Spinal cord (tissue), 10 donors: ENCODE measurements around the gene CUX1. TPM values are rescaled to one million over a fixed set of nuclear protein-coding genes. Genes with fewer than 3 reads are reported as not detected.

ENCODE experiments used
- DNase-seq, 6 donors: peaks; one replicate each; pipeline versions ENCODE4 v3.0.0 to v3.0.0-alpha.2; 2013 to 2015; ENCODE audit warnings: low spot score in 6 of 6, low read depth in 4 of 6
- H3K27ac ChIP-seq: one replicate; pipeline ENCODE4 v1.5.1; 2013; ENCODE audit warnings: low read depth, low read length, control low read depth
- H3K27me3 ChIP-seq: one replicate; pipeline ENCODE4 v1.6.1; 2013; ENCODE audit warnings: low read length; ENCODE audit not compliant: control insufficient read depth, insufficient read depth
- H3K36me3 ChIP-seq: one replicate; pipeline ENCODE4 v1.6.1; 2013; ENCODE audit warnings: low read length; ENCODE audit not compliant: control insufficient read depth, insufficient read depth
- H3K4me1 ChIP-seq: one replicate; pipeline ENCODE4 v1.6.1; 2013; ENCODE audit warnings: low read length; ENCODE audit not compliant: control insufficient read depth, insufficient read depth
- H3K4me3 ChIP-seq: one replicate; pipeline ENCODE4 v1.5.1; 2013; ENCODE audit warnings: low read depth, low read length, control low read depth
- H3K9me3 ChIP-seq: one replicate; pipeline ENCODE4 v1.6.1; 2013; ENCODE audit warnings: low read length; ENCODE audit not compliant: control insufficient read depth, insufficient read depth
- WGBS: methylation state at CpG from one replicate; pipeline ENCODE4 v1.1.5; 2013; ENCODE audit warnings: missing lambda C conversion rate; ENCODE audit not compliant: insufficient coverage; 5-methylcytosine and 5-hydroxymethylcytosine counted together
- polyA plus RNA-seq, 2 donors: library from polyadenylated mRNA; unstranded; fragments of 120-200 nt; gene quantifications; one replicate each; pipeline ENCODE4 v1.2.1, GENCODE V29; 2013; ENCODE audit not compliant: insufficient read length in 2 of 2
- total RNA-seq, 2 donors: library from RNA; depleted of rRNA in 1 of 2; stranded (reverse); fragments of 120-200 nt in 1 of 2; fragments of >200 nt in 1 of 2; gene quantifications; one replicate each; pipeline versions ENCODE4 v1.2.3 to v1.2.4, GENCODE V29; 2013 to 2014
- donor health status: healthy.

The CUX1 gene
- total and polyA plus RNA-seq, 4 donors: 45.1 to 111 (median 76.1) TPM

DNA sequence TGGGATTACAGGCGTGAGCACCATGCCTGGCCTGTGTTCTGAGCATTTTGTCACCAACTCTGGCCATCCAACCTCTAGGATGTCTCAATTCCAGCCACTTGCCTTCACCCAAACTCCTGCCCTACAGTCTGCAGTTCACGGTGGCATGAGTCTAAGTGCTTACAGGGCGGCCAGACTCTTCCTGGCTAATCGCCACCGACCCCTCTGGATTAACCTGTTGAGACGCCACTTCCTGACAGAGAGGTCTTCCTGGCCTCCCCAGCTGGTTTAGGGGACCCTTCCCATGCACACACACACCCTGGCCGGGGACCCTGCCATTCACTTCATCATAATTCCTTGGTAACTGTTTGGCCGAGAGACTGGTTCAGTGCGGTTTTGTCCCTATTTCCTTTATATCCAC is 257.7 kb downstream of the CUX1 start:
- H3K9me3 ChIP-seq: no peaks in the 10 kb centered on the region
- DNase-seq: no peak
- H3K27ac ChIP-seq: no peak overlapping the region
- H3K36me3 ChIP-seq: peaks cover 11% of the 10 kb centered on the region
- H3K4me3 ChIP-seq: no peak overlapping the region
- peaks cover 17% of the 10 kb centered on the region for H3K4me1 ChIP-seq
- 90% methylated on average over 7 of the region's 9 CpGs for WGBS
- no peaks in the 10 kb centered on the region for H3K27me3 ChIP-seq

DNA sequence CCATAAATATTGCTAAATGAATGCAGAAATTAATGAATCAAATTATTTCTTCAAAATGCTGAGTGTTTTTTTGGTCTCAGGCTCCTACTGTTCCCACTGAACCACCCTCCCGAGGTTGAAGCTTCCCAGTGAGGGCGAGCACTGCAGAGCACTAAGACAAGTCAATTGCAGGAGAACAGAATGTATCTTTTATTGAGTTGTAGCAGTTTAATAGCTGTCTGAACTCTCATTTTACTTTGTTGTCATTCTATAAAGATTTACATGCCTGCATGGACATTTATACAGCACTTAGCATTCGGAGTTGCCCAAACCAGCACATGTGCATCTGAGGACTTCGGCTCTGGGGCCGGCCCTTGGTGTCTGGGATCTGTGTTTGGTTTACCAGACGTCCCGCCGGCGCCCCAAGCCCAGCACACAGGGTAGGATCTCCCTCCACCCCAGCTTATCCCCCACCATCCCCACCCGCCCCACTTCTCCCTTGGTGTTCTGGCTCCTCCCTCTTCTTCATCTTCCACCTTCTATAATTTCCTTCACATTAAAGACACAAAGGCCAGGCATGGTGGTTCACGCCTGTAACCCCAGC is 258.2 kb downstream of the CUX1 start:
- Histone ChIP-seq H3K4me3 (no peak overlapping the region), H3K4me1 (peaks cover 22% of the 10 kb centered on the region), H3K9me3 (no peaks in the 10 kb centered on the region), H3K36me3 (peaks cover 11% of the 10 kb centered on the region), H3K27ac (no peak overlapping the region), H3K27me3 (no peaks in the 10 kb centered on the region)
- WGBS: 87% methylated on average over 9 of the region's 11 CpGs
- DNase-seq: no peak

DNA sequence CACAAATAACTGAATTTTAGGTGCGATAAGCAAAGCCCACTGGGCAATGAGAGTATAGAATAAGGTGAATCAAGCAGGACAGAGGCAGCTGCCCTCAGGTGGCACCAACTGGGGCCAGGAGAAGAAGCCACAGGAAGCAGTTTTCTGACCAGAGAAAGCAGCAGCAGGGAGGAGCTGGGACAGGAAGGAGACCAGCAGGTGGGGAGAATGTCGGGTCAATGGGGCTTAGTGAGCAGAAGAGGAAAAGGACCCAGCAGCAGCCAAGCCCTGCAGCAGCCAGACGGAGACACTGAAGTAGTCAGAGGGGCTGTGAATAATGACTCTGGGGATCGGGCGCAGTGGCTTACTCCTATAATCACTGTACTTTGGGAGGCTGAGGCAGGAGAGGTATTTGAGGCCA is 259.7 kb downstream of the CUX1 start:
- no peak overlapping the region for H3K27ac ChIP-seq
- 62% methylated on average over 2 of the region's 5 CpGs for WGBS

DNA sequence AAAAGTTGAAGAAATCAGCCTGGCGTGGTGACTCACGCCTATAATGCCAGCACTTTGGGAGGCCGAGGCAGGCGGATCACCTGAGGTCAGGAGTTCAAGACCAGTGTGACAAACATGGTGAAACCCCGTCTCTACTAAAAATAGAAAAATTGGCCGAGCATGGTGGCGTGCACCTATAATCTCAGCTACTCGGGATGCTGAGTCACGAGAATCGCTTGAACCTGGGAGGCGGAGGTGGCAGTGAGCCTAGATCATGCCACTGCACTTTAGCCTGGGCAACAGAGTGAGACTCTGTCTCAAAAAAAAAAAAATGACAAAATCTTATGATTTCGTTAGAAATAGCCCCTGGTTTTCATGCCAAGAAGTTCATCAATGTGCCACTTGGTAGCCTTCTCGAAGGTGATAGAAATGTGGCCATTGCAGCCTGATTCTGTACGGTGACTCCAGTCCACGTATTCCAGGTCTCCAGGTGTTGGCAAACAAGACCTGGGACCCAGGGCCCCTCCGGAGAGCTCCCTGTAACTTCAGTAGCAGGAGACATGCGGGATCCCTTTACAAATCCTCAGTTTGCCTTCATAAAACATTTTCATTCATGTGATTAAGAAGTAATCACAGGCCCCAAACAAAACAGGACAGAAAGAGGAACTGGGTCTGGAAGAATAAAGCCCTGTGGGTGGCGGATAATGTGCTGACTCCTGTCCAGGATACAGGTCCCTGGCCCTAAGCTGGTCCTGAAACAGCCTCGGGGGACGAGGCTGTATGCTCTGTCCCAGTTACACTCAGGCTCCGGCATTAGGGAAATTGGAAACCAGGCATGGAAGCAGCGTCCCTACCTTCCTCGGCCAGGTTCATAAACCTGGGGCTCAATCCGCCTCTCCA is 262.0 kb downstream of the CUX1 start:
- H3K9me3 ChIP-seq: peaks cover 4% of the 10 kb centered on the region
- H3K27me3 ChIP-seq: no peaks in the 10 kb centered on the region
- WGBS: 84% methylated on average over 22 of the region's 24 CpGs
- no peak overlapping the region for H3K4me3 ChIP-seq
- H3K4me1 ChIP-seq: peaks cover 29% of the 10 kb centered on the region
- H3K36me3 ChIP-seq: no peaks in the 10 kb centered on the region
- H3K27ac ChIP-seq: no peak overlapping the region
- DNase-seq: peak in 2 of 6 donors; percentile 16 to 22

More for the DNA sequence above, 259.7 kb downstream of the CUX1 start:
- Histone ChIP-seq H3K4me1 (peaks cover 29% of the 10 kb centered on the region), H3K36me3 (peaks cover 3% of the 10 kb centered on the region), H3K9me3 (no peaks in the 10 kb centered on the region), H3K4me3 (no peak overlapping the region), H3K27me3 (no peaks in the 10 kb centered on the region)
- no peak for DNase-seq

DNA sequence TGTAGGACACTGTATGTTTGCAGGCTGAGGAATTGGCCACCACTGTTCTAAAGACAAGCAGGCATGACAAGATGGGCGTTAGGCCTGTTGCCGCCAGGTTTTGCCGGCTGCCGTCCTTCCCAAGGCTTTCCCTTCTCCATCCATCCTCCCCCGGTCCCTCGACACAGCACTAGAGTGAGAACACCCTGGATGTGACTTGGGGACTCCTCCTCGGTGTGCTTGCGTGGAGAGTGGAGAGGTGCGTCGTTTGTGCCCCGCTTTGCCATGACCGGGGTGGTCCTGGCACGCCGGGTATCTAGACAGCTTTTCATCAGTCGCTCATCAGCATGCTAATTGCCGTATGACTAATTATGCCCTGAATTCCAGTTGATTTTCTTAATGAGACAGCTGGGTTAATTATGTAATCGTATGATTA is 262.6 kb downstream of the CUX1 start:
- no peak overlapping the region for H3K27ac ChIP-seq
- H3K27me3 ChIP-seq: no peaks in the 10 kb centered on the region
- H3K9me3 ChIP-seq: peaks cover 4% of the 10 kb centered on the region
- H3K36me3 ChIP-seq: no peaks in the 10 kb centered on the region
- H3K4me3 ChIP-seq: no peak overlapping the region
- 35% methylated on average over 17 of the region's 17 CpGs for WGBS
- H3K4me1 ChIP-seq: peaks cover 29% of the 10 kb centered on the region
- DNase-seq: peak in 2 of 6 donors; percentile 11 to 80

DNA sequence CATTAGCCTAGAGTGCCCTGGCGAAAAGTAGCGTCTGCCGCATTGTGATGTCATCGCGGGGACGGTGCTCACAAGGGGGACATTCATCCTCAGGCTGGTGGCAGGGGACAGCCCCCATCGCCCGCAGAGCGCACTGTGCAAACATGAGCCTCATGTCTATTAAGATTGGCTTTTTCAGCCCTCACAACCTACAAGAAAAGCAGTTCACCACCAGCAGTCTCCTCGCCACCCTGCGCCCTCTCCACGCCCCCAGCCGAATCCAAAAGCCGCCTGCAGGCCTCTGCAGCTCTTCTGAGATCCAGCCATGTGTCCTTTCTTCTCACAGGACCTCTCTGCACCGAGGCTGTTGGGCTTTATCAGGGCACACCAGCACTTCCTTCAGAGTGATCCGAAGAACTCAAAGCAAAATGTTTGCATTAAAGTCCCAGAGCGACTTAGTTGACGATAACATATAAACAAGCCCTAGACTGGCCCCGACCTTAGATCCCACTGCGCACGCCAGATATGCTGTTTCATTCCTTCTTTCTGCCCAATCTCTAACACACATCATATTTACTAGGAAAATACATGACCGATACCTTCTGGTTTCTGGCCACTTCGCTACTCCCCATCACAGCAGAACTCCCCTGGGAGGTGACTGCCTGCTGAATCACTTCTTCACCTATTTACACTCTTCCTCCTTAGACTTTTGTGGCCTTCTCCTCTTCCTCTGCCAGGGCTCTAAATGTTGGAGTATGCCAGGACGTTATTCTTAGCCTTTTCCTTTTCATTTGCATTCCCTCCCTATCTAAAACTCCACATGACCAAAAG is 263.2 kb downstream of the CUX1 start:
- H3K9me3 ChIP-seq: peaks cover 4% of the 10 kb centered on the region
- no peaks in the 10 kb centered on the region for H3K27me3 ChIP-seq
- 48% methylated on average over 23 of the region's 24 CpGs for WGBS
- H3K4me3 ChIP-seq: no peak overlapping the region
- no peaks in the 10 kb centered on the region for H3K36me3 ChIP-seq
- H3K4me1 ChIP-seq: peaks cover 29% of the 10 kb centered on the region
- peak in 1 of 6 donors; percentile 83 for DNase-seq
- H3K27ac ChIP-seq: no peak overlapping the region

DNA sequence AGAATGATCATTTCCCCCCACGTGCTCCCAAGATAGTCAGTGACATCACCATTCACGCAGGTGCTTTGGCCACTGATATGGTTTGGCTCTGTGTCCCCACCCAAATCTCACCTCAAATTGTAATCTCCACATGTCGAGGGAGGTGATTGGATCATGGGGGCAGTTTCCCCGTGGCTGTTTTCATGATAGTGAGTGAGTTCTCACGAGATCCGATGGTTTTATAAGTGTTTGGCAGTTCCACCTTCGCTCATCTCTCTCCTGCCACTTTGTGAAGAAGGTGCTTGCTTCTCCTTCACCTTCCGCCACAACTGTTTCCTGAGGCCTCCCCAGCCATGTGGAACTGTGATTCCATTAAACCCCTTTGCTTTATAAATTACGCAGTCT is 263.8 kb downstream of the CUX1 start:
- H3K4me3 ChIP-seq: no peak overlapping the region
- DNase-seq: no peak
- peaks cover 29% of the 10 kb centered on the region for H3K4me1 ChIP-seq
- no peaks in the 10 kb centered on the region for H3K27me3 ChIP-seq
- peaks cover 4% of the 10 kb centered on the region for H3K9me3 ChIP-seq
- no CpG with 5 or more reads among the region's 9 CpGs for WGBS
- H3K27ac ChIP-seq: no peak overlapping the region
- H3K36me3 ChIP-seq: no peaks in the 10 kb centered on the region

DNA sequence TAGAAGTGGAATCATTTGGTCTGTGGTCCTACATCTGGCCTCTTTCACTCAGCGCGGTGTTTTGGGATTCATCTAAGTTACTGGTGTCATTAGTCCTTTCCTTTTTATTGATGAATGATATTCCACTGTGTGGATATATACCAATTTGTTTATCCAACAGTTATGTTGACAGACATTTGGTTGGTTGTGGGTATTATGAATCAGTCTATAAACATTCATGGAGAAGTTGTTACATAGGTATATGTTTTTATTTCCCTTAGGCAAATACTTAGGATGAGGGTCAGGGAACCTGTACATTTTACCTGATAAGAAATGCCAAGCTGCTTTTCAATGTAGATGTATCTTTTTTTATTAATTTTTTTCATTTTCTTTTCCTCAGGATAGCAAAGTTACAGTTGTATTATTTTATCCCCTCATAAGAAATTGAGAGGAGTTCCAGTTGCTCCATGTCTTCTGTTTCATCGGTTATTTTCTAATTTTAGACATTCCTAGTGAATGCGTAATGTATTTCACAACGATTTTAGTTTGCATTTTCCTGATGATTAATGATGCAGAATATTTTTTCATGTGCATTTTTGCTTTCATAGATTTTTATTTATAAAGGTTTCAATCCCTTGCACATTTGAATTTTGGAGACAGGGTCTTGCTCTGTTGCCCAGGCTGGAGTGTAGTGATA is 265.4 kb downstream of the CUX1 start:
- Histone ChIP-seq H3K9me3 (peaks cover 4% of the 10 kb centered on the region), H3K27me3 (no peaks in the 10 kb centered on the region), H3K27ac (no peak overlapping the region), H3K4me1 (peaks cover 25% of the 10 kb centered on the region), H3K36me3 (no peaks in the 10 kb centered on the region), H3K4me3 (no peak overlapping the region)
- no CpG with 5 or more reads among the region's 5 CpGs for WGBS
- no peak for DNase-seq

DNA sequence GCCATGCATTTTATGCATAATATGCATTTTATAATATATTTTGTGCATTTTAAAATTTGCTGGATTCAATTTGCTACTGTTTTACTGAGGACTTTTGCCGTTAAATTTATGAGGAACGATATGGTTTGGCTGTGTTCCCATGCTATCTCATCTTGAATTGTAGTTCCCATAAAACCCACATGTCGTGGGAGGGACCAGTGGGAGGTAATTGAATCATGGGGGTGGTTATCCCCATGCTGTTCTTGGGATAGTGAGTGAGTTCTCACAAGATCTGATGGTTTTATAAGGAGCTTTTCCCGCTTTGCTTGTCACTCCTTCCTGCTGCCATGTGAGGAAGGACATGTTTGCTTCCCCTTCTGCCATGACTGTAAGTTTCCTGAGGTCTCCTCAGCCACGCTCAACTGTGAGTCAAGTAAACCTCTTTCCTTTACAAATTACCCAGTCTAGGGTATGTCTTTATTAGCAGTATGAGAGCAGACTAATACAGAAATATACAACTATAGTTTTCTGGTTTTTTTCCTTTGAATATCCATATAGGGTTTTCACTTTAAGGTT is 267.9 kb downstream of the CUX1 start:
- Histone ChIP-seq H3K36me3 (no peaks in the 10 kb centered on the region), H3K27ac (no peak overlapping the region), H3K4me3 (no peak overlapping the region), H3K4me1 (peaks cover 10% of the 10 kb centered on the region), H3K9me3 (peaks cover 7% of the 10 kb centered on the region), H3K27me3 (no peaks in the 10 kb centered on the region)
- WGBS: no CpG with 5 or more reads among the region's 5 CpGs
- no peak for DNase-seq
